Breast epithelium (tissue), 3 donors: ENCODE results near the gene IGFLR1.

ENCODE experiments used
- CTCF ChIP-seq, 3 donors: fragments of 450-650 bp; IDR thresholded peaks; one replicate each; pipeline ENCODE4 v1.5.1; 2016 to 2017; ENCODE audit warnings: antibody characterized with exemption in 3 of 3, mild to moderate bottlenecking in 3 of 3, moderate library complexity in 3 of 3
- POLR2A ChIP-seq: fragments of 450-650 bp; IDR thresholded peaks from one replicate; pipeline ENCODE4 v1.6.1; 2016; ENCODE audit warnings: antibody characterized with exemption, mild to moderate bottlenecking, moderate library complexity

- no peak for TF ChIP-seq POLR2A
- TF ChIP-seq CTCF (IDR thresholded peaks at IDR 0.05), result no peak
These were observed 37.8 kb upstream of the IGFLR1 start for GRCh38 chr19:35780058-35780457.
